ENCODE data around the gene DSTN.

The DSTN gene

DNA sequence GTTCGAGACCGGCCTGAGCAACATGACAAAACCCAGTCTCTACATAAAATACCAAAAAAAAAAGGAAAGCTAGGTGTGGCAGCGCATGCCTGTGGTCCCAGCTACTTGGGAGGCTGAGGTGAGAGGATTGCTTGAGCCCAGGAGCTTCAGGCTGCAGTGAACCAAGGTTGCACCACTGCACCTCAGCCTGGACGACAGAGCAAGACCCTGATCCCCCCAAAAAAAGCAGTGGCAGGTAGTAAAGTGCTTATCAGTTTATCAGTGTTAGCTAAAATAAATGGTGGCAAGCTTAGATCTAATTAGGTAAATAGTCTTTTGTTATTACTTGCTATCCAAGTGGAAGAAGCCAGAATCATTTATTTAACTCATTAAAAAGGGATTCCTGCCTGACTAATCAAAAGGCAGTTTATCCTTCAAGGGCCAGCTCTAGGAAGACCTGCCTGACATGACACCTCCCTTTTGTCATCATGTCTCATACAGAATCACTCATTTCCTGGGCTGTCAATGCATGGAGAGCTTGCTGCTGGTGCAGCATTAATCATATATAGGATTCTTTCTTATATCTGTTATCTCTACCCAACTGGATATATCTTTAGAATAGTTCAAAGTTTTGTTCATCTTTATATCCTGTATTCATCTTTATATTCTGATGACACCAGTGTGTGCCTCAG, 9.6 kb downstream of the DSTN start:
- no peak for DNase-seq

DNA sequence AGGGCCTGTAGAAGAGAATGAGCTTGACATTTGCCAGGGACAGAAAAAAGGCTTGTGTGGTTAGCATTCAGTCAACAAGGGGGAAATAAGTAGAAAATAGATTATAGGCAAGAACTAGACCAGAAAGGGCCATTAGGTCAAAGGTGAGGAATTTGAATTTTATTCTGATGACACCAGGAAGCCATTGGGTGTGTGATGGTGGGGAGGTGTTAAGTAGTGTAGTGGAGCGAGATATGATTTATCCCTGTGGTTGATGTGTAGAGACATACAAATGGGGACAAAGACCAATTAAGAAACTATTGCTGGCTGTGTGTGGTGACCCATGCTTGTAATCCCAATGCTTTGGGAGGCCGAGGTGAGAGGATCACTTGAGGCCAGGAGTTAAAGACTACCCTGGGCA, 11.0 kb downstream of the DSTN start:
- DNase-seq = no peak

DNA sequence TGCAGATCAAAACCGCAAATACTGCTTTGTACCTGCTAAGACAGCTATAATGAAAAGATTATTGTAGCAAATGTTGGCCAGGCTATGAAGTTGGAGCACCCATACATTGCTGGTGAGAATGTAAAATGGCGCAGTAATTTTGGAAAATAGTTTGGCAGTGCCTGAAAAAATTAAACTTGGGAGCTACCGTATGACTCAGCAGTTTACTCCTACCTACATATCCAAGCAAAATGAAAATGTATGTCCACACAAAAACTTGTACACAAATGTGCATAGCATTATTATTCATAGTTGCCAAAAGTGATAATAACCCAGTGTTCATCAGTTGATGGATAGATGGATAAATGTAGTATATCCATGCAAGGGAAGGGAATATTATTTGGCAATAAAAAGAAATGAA, 13.3 kb downstream of the DSTN start:
- no peak for DNase-seq

DNA sequence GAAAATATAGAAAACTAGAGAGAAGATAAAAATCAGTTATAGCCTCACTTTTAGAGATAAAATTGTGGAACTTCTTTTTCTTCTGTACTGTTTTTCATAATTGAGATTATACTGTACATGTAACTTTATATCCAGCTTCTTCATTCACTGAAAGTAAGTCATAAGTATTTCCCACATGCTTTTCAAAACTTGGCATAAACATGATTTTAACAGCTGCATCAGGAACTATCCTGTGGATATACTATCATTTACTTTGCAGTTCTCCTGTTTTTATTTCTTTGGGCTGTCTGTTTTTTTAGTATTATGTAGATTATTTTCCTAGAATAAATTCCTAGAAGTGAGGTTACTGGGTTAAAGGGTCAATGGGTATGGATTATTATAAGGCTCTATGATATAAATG, 14.8 kb downstream of the DSTN start:
- DNase-seq = no peak

DNA sequence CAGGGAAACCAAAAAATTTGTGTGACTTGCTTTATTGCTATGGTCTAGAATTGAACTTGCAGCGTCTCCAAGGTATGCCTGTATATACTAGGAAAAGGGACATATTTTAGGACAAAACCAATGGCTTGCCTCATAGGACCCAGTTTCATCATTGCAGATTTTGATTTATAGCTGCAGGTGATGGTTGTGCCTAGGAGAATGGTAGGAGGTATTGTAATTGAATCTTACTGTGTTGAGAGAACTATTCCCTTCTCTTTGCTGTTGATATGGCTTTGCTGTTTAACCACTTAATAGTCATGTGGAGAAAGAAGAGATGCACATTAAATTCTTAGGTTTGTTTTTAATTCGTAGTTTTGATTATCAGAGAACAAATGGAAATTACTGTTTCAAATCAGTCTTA, 16.4 kb downstream of the DSTN start:
- DNase-seq = no peak

DNA sequence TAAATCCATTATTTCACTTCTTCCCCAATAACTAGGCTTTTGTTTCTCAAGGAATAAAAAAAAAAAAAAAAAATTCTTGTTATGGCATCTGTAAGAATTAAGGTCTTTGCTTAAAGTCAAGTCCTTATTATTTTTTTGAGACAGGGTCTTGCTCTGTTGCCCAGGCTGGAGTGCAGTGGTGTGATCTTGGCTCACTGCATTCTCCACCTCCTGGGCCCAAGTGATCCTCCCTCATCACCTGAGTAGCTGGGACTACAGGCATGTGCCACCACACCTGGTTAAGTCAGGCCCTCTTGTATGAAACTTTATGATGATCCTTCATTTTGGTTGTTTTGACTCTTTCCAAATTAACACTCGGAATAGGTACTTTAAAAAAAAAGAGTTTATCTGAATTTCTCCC, 17.3 kb downstream of the DSTN start:
- DNase-seq = no peak

DNA sequence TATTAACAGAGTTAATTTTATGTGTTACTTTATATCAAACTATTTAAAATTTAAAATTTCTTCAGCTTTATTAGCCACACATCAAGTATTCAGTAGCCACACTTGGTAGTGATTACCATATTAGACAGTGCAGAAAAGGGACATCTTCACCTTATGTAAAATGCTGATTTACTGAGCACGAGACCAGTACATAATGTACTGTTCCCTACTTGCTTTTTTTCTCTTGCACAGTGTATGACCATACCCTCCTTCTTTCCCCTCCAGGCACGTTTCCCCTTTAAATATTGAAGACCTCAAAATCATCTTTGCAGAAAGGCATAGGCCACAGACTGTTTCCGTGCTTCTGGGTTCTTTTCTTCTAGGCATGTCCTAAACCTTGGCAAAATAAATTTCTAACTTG, 17.9 kb downstream of the DSTN start:
- no peak for DNase-seq

DNA sequence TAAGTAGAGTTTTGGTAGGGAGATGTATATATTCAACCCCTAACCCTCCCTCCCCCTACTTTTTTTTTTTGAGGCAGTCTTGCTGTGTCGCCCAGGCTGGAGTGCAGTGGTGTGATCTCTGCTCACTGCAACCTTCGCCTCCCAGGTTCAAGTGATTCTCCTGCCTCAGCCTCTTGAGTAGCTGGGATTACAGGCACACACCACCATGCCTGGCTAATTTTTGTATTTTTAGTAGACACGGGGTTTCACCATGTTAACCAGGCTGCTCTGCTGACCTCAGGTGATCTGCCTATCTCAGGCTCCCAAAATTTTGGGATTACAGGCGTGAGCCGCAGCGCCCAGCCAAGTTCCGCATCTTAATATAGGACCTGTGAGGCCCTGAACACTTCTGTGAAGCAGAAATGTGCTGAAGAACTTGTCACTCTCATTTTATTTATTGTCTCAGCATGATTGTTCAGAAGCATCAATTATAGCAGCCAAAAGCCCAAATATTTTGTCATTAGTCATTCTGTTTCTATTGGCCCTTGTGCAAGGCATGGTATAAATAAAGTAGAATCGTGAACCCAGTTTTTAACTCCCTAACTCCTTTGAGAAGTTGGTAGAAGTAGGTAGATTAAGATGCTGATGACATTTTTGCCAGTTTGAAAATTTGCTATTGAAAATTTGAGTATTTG, 19.4 kb downstream of the DSTN start:
- DNase-seq = no peak

DNA sequence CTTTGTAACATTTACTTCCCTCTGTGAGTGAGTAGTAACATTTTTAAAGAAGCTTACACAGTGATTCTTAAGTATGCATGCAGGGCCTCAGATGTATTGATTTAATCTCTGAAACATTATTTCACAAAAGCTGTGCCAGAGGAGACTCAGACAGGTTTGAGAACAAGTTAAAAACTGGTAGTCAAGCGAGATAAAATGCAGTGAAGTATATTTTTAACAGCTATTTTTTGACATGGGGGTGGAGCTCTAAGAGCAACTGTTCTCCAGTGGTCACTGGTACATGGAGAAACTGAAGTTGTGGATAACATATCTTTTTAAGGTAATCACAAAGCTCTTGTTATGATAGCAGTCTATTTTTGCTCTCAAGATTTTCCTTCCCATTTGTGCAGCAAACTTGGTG, 20.4 kb downstream of the DSTN start:
- DNase-seq = no peak

DNA sequence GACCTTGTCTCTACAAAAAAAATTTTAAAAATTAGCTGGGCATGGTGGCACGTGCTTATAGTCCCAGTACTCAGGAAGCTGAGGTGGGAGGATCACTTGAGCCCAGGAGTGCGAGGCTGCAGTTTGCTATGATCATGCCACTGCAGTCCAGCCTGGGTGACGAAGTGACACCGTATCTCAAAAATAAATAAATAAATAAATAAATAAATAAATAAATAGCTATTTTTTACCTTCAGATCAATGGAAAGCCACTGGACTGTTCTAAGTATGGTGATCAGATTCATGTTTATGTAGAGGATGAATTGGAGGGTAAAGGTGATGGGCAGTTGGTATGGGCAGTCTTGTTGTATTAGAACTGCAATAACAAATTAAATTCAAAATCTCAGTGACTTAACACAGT, 24.0 kb downstream of the DSTN start:
- no peak for DNase-seq

DNA sequence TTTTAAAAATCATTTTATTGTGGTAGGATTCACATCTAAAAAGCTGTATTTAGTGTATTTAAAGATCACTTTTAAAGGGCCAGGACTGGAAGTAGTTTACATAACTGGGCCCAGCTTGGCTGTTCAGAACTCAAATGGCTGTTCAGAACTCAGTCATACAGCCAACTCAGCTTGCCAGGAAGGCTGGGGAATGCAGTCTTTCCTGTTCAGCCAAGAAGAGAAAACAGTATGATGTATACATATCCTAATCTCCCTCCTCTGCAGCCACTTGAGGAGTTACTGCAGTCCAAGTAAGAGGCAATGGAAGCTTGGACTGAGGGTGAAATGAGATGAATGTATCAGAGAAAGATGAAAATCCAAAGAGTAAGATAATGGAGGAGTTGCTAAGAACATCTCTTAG, 24.6 kb downstream of the DSTN start:
- no peak for DNase-seq

DNA sequence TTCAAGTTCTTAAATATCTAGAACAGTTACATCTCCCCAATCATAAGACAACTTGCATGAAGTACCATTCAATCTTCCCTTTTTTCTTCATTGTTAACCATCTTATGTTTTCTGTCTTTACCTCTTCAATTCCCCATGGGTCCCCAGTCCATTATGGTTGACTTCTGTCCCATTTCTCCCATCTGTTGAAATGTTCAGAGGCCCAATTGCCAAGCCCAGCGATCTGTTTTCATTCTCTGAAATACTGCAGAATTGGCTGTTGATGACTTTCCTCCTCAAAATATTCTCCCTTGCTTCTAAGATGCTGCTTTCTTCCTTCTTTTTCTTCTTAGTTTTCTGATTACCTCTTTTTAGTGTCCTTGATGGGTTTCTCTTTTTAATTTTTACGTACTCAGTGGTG, 26.0 kb downstream of the DSTN start:
- DNase-seq = no peak

DNA sequence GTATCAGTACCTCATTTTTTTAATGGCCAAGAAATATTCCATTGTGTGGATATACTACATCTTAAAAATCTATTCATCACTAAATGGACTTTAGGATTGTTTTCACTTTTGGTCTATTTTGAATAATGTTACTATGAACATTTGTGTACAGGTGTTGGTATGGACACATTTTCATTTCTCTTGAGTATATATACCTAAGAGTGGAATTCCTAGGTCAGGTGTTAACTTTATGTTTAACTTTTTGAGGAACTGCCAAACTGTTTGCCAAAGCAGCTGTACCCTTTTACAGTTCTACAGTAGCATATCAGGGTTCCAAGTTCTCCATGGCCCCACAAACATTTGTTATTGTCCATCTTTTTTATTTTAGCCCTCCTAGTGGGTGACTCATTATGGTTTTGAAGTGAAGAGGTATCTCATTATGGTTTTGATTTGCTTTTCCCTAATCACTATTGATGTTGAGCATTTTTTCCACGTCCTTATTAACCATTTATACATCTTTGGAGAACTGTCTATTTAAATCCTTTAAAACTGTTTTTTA, 28.2 kb downstream of the DSTN start:
- DNase-seq = no peak

DNA sequence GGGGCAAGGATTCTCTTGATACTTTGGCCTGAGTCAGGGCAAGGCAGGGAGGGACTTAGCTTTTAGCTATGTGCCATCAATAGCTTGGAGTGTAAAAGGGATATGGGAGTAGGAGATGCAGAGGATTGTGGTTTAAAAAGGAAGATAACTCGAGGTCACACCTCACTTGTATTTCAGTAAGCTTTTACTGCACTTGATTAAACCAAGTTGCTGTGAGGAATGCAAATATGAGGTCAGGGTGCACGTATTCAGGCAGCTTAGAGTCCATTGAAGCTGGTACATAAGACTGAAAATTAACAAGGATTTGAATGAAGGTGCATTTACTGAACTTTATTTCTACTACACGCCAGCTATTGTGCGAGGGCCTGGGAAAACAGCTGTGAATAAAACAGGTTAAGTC, 32.1 kb downstream of the DSTN start:
- no peak for DNase-seq

DNA sequence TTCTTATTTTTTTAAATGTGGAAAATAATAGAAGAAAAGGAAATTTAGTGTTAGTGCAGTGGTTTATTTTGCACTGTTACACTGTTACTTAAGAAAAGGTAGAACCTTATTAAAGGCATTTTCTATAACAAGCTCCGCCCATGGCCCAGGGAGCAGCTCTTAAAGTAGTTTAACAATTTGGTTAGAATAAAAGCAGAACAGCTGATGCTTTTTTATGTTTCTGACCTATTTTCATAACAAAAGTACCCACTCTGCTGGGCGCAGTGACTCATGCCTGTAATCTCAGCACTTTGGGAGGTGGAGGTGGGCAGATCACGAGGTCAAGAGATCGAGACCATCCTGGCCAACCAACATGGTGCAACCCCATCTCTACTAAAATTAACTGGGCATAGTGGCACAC, 32.6 kb downstream of the DSTN start:
- DNase-seq = no peak

DNA sequence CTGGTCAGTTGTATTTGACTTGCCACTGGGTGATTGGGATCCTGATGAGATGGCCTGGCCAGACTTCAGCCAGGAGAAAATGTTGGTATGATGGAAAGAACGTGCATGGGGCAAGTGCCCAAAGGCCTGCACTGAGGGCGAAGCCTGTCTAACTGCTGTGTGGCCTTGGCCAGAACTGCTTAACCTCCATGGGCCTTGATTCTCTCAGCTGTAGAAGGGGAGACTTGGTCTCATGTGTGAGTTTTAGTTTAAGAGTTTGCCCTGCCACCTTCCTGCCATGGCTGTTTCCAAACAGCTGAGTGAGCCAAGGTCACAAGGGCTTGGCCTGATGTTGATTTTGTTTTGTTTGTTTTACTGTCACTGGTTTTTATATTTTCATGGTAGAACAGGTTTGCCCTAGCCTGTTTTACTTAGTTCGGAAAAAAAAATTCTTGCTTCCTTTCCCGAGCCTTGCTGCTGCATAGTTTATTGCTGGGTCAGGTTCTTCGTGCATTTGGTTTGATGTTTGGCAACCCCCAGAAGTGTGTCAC, 35.3 kb downstream of the DSTN start:
- no peak for DNase-seq

DNA sequence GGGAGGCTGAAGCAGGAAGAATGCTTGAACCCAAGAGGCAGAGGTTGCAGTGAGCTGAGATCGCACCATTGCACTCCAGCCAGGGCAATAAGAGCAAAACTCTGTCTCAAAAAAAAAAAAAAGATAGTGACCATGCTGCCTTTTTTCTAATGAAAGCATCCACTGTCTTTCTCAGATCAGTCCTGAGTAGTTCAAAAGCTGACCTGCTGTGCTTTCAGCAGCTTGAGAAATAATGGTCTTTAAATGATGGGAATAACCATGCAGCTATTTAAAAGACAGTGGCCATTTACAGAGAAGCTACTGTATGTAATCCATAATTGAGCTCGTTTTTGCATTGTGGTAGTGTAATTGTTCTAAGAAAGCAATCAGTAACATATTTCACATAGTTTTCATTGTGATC, 36.1 kb downstream of the DSTN start:
- no peak for DNase-seq

DNA sequence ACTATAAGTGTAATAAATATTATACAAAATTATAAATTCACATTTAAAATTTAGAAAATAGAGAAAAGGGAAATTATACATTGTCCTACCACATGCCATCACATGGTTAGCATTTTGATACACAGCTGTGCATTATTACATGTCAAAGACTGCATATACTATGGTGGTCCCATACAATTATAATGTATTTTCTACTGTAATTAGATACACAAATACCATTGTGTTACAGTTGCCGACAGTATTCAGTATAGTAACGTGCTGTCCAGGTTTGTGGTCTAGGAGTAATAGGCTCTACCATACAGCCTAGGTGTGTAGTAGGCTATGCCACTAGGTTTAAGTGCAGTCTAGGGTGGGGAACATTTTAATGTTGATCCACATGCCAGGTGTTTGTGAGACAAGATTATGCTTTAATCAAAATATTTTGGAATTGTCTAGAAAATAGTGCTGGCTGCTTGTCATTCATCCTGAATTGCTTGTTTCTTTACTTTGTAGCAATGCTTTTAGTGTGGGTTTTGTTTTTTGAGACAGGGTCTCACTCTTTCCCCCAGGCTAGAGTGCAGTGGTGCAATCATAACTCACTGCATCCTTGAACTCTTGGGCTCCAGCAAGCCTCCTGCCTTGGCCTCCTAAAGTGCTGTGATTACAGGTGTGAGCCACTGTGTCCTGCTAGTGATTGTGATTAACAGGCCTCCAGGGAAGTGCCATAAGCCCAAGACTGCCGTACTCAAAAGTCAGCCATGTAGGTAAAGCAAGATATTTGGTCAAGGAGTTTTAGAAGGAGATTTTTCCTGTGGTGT, 39.0 kb downstream of the DSTN start:
- DNase-seq = no peak

DNA sequence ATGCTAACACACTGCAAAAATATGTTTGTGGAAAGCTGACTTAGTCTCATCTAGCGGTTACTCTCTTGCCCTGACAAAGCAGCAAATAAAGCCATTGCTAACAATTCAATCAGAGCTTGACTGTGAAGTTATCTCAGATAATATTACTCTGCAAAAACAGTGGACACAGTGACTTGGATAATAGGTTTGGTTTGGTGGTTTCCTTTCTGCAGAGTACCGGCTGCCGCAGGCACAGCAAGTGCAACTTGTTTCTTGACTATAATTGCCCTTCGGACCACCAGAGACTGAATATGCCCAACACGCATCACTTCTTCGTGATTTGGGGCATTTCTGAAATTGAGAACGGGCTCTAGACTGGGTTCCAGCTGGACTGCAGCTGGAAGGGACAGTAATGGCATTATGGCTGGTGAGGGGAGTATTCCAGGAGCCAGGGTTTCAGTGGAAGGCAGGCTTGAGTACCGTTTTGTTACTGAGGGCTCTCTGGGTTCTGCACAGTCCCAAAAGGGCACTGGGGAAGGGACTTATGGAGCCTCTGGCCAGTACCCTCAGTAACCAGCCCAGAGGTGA, 40.0 kb downstream of the DSTN start:
- no peak for DNase-seq

DNA sequence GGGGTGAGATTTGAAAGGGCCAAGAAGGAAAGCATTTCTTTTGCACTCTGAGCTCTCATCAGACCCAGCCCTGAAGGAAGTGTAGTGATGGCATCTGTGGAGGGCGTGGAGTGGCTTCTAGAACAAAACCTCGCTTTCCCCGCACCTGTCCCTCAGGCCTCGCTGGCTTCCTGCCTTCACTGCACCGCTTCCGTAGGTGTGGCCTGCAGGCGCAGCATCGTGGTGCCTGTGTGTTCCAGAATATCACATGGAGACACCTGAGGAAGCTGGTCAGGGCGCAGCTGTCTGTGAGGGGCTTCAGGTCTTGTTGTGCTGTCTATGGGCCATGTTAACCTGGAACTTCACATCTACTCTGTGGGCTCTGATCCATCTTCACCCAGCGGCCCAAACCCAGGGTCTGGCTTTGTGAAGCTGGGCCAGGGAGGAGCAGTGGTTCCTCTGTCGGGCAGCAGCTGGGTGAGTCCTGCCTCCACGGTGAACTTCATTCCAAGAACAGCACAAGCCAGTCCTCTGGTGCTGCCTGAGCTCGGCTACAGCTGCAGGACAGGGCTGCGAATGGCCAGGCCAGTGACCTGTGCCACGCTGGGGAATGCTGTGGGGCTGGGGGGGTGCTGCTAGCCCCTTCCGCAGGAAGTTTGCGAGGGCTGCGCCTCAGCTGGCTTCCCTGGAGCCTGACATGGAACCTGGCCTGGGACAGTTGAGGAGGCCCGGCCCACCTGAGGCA, 40.9 kb downstream of the DSTN start:
- peak; percentile 19 for DNase-seq

DNA sequence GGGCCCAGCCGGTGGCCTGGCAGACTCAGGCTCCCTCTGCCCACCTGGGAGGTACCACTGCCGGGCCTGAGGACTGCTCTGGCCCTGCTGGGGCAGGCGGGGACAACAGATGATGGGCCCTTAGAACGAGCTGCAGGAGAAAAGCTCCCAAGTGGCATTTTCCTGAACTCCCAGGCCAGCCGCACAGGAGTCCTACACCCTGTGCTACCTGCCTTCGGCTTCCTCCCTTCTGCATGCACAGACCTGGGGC, 41.3 kb downstream of the DSTN start:
- peak; percentile 53 for DNase-seq

DNA sequence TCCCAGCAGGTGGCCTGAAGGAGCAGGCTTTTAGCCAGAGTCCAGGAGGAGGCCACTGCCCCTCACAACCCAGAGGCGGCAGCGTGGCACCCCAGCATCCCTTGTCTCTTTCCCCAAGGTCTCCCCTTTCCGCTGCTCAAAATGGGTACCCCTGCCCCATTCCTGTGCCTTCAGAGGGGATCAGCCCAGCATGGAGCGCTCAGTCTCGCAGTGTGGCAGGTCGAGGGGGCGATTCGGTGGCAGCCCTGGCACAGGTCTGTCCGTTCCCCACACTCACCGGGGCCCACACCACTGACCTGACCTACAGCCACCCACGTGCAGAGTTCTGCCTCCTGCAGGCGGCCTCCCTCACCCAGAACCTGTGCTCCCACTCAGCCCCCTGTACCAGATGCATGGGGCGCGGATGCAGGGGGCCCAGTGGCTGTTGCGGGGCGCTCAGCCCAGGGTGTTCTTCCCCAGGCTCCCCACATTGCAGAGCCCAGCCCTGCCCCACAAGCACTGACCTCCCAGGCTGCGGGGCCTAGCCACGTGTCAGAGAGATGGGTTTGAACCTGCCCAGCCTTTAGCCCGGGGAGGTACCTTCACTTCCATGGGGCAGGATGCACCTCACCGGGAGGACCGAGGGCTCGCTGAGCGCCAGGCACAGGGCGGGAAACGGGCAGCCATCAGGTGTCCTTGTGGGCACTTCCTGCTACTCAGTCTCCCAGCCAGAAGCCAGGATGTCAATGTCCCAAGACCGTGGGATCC, 41.8 kb downstream of the DSTN start:
- peak; percentile 16 for DNase-seq

Data from right kidney (tissue), 1 donor.